Upper lobe of left lung (tissue), 6 donors: ENCODE results near the gene INKA1. TPM values are rescaled to one million over a fixed set of nuclear protein-coding genes. Genes with fewer than 3 reads are reported as not detected.
A peak's percentile ranks its signal among the peaks of the same experiment; 100 is the strongest.

Experiments used
- ATAC-seq, 2 donors: fragments of 200-7000 bp; cut with Tn5 transposase; one replicate each; pipeline ENCODE4 v1.9.1; 2022; ENCODE audit warnings: mild to moderate bottlenecking in 2 of 2, moderate library complexity in 2 of 2; ENCODE audit not compliant: low FRiP score in 2 of 2
- DNase-seq, 2 donors: peaks; one replicate each; pipeline ENCODE4 v3.0.0-alpha.2; 2019 to 2020
- H3K27ac ChIP-seq, 4 donors: fragments of 200-600 bp; sonication (generic); one replicate each; pipeline ENCODE4 v1.5.1; 2016 to 2019
- H3K27me3 ChIP-seq, 4 donors: fragments of 200-600 bp; sonication (generic); one replicate each; pipeline ENCODE4 v1.5.1; 2017 to 2019
- H3K36me3 ChIP-seq, 4 donors: fragments of 200-600 bp; sonication (generic); one replicate each; pipeline ENCODE4 v1.5.1; 2016 to 2019
- H3K4me1 ChIP-seq, 4 donors: fragments of 200-600 bp; sonication (generic); one replicate each; pipeline ENCODE4 v1.5.1; 2018 to 2019
- H3K4me3 ChIP-seq, 4 donors: fragments of 200-600 bp; sonication (generic); one replicate each; pipeline ENCODE4 v1.5.1; 2017 to 2019; ENCODE audit warnings: mild to moderate bottlenecking in 2 of 4, moderate library complexity in 1 of 4
- H3K9me3 ChIP-seq, 4 donors: fragments of 200-600 bp; sonication (generic); one replicate each; pipeline ENCODE4 v1.5.1; 2018 to 2019
- CTCF ChIP-seq, 6 experiments: fragments of 450-650 bp in 4 of 6; fragments of 200-600 bp in 2 of 6; sonication (generic) in 2 of 6; IDR thresholded peaks; one replicate each; pipeline ENCODE4 v1.5.1; 2016 to 2019; ENCODE audit warnings: antibody characterized with exemption in 6 of 6
- EP300 ChIP-seq, 4 donors: sonication (generic); formaldehyde crosslinking; IDR thresholded peaks; one replicate each; pipeline ENCODE4 v1.5.1; 2017; ENCODE audit warnings: antibody characterized with exemption in 4 of 4, control low read depth in 2 of 4
- POLR2A ChIP-seq, 4 donors: fragments of 450-650 bp; IDR thresholded peaks; one replicate each; pipeline ENCODE4 v1.5.1; 2016 to 2017; ENCODE audit warnings: antibody characterized with exemption in 4 of 4, mild to moderate bottlenecking in 2 of 4
- POLR2AphosphoS5 ChIP-seq, 2 donors: sonication (generic); formaldehyde crosslinking; IDR thresholded peaks; one replicate each; pipeline ENCODE4 v1.5.1; 2017; ENCODE audit warnings: antibody characterized with exemption in 2 of 2
- WGBS, 2 donors: methylation state at CpG; one replicate each; pipeline ENCODE4 v1.1.5; 2017 to 2018; 5-methylcytosine and 5-hydroxymethylcytosine counted together
- total RNA-seq, 6 donors: library from RNA; depleted of rRNA in 4 of 6; stranded (reverse); fragments of >200 nt in 4 of 6; gene quantifications; one replicate each; pipeline versions ENCODE4 v1.1.0 to v1.2.1, GENCODE V29; 2016 to 2021
- donor health status: DM: no; HTN: no; CAD: no; lungs with moderate emphysema.
- donor health status: DM: no; HTN: yes; CAD: no; lungs with severe emphysema.

Gene INKA1
- total RNA-seq, 6 donors from 2014 or later, result 5.0 to 13.6 (median 7.4) TPM

DNA sequence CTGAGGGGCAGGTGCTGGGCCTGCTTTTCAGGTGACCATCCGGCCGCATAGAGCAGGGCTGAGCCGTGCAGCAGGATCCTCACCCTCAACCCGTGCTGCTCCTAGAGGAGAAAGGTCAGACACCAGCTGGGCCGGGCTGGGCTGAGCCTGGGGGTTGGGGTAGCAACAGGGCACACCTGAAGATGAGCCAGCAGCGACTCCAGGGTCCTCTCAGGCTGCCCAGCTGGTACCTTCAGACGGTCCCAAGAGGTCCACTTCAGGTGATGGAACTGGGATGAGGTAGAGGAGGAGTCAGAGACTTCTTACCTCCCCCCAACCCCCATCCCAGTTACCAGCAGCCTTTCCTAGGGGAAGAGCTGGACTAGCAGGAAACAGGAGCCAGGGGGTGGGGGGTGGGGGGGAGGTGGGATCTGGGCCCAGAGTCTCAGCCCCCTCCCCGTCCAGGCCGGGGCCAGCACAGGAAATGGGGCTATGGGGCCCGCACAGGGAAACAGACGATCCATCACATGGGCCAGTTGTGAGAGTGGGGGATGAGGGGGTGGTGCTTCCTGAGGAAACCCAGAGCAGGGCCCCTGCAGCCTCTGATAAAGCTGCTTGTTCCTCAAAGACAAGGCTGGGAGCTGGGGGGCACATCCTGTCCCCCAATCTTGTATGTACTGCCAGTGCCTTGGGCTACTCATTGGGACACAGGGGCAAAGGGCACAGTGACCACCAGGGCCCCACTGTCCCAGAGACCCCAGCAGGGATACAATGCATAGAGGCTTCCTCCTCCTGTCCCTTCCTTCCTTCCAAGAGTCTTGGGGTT lies 3.0 kb downstream of the INKA1 start:
- peak overlapping the region in 2 of 4 donors; percentile 5 to 16 for H3K4me3 ChIP-seq

DNA sequence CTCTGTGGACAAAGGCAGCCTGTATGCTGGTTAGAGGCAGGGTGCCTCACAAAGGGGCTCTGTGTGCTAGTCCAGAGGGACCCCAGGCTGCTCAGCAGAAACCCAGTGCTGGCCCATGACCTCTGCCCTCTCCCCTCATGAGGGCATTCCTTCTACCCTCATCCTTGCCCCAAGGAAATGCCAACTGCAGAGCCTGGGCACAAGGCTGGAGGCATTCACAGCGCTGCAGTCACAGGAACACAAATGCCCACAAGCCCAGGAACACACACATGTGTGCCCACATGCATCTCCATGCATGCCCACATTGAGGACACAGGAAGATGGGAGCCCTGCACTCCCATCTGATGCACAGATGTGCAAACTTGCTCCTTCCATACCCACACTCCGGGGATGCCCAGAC lies 3.8 kb downstream of the INKA1 start:
- H3K4me3 ChIP-seq, result no peak overlapping the region
- TF ChIP-seq CTCF (IDR thresholded peaks at IDR 0.05), result no peak
- no peak for TF ChIP-seq POLR2AphosphoS5 (IDR thresholded peaks at IDR 0.05)
- TF ChIP-seq EP300 (IDR thresholded peaks at IDR 0.05), result no peak
- no peak for TF ChIP-seq POLR2A (IDR thresholded peaks at IDR 0.05)
- H3K27me3 ChIP-seq, result no peaks in the 10 kb centered on the region
- peaks cover 53 to 73% (median 68%) of the 10 kb centered on the region in 4 donors for H3K4me1 ChIP-seq
- 60 to 80% methylated on average over 1 to 2 of the region's 2 CpGs for WGBS, 2 donors
- H3K9me3 ChIP-seq, result no peaks in the 10 kb centered on the region
- H3K27ac ChIP-seq, result peak overlapping the region; percentile 82 to 95 (median 94)
- ATAC-seq (no peak), DNase-seq (no peak)
- H3K36me3 ChIP-seq, result peaks cover 0 to 33% (median 32%) of the 10 kb centered on the region in 4 donors

More for the DNA sequence above, 3.0 kb downstream of the INKA1 start:
- no peak for TF ChIP-seq CTCF (IDR thresholded peaks at IDR 0.05)
- peak in 1 of 2 donors; percentile 5 for TF ChIP-seq POLR2AphosphoS5 (IDR thresholded peaks at IDR 0.05)
- Histone ChIP-seq H3K27ac (peak overlapping the region; percentile 82 to 95 (median 94)), H3K27me3 (no peaks in the 10 kb centered on the region), H3K4me1 (peaks cover 50 to 66% (median 61%) of the 10 kb centered on the region in 4 donors), H3K36me3 (peaks cover 0 to 26% (median 25%) of the 10 kb centered on the region in 4 donors), H3K9me3 (no peaks in the 10 kb centered on the region)
- no peak for ATAC-seq
- WGBS, 2 donors, result 9 to 34% methylated on average over 4 to 11 of the region's 11 CpGs
- DNase-seq, result peak; percentile 36 to 64

DNA sequence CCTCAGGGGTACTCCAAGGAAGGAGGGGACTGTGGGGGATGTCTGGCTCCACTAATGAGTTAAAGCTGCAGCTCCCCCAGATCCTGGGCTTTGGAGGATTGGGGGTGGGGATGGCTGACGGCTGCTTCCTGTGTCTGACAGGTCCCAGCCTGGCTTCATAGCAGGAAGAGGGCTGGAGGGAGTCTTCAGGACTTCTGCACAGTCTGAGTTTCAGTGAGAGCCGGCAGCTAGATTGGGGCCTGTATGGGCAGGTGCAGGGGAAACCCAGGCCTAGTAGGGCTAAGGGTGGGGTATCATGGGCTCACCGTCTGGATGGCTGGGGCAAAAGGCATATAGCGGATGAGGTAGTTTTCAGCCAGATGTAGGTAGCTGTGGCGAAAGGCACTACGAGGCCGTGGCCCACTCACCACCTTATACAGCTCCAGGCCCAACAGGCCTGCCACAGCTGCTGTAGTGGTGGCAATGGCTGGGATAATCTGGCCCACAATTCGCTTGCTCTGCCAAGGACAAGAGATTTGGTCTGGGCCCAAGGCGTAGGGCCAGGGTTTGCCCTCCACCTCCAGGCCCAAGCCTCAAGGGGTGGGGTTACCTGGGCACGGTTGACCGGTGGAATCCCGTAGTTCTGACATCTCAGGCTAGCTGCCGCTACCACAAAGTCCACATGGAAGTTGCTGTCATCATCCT lies 4.5 kb downstream of the INKA1 start:
- 54 to 70% methylated on average over 6 to 13 of the region's 13 CpGs for WGBS, 2 donors
- no peak overlapping the region for H3K4me3 ChIP-seq
- peaks cover 58 to 75% (median 73%) of the 10 kb centered on the region in 4 donors for H3K4me1 ChIP-seq
- ATAC-seq, result no peak
- H3K9me3 ChIP-seq, result no peaks in the 10 kb centered on the region
- peaks cover 0 to 39% (median 34%) of the 10 kb centered on the region in 4 donors for H3K36me3 ChIP-seq
- H3K27me3 ChIP-seq, result no peaks in the 10 kb centered on the region
- TF ChIP-seq EP300 (IDR thresholded peaks at IDR 0.05) (no peak), CTCF (IDR thresholded peaks at IDR 0.05) (no peak), POLR2AphosphoS5 (IDR thresholded peaks at IDR 0.05) (no peak), POLR2A (IDR thresholded peaks at IDR 0.05) (no peak)
- no peak for DNase-seq
- H3K27ac ChIP-seq, result peak overlapping the region; percentile 64 to 95 (median 94)

- ATAC-seq (peak; percentile 41 to 81), DNase-seq (peak in 1 of 2 donors; percentile 80)
- no peaks in the 10 kb centered on the region for H3K9me3 ChIP-seq
- peaks cover 26 to 46% (median 43%) of the 10 kb centered on the region in 4 donors for H3K4me1 ChIP-seq
- peaks cover 0 to 39% (median 34%) of the 10 kb centered on the region in 4 donors for H3K36me3 ChIP-seq
- no peaks in the 10 kb centered on the region for H3K27me3 ChIP-seq
- TF ChIP-seq POLR2A (IDR thresholded peaks at IDR 0.05), result no peak
- no peak for TF ChIP-seq EP300 (IDR thresholded peaks at IDR 0.05)
- H3K4me3 ChIP-seq, result peak overlapping the region; percentile 37 to 73 (median 51)
- WGBS, 2 donors, result 21% methylated on average over 8 of the region's 9 CpGs; no CpG with 5 or more reads in 1 of the 2 donors
- H3K27ac ChIP-seq, result peak overlapping the region; percentile 86 to 95 (median 88)
Observed at GRCh38 chr3:49812916-49813496, 9.9 kb downstream of the INKA1 start.
